GM23338 (cell line): ENCODE measurements around the gene ASB2. TPM values are rescaled to one million over a fixed set of nuclear protein-coding genes. Genes with fewer than 3 reads are reported as not detected.

Source experiments
- ATAC-seq: fragments of 200-7000 bp; cut with Tn5 transposase; 3 replicates; pipeline ENCODE4 v1.9.1; 2020
- DNase-seq: peaks from one replicate; pipeline ENCODE4 v3.0.0-alpha.2; 2015; ENCODE audit warnings: low spot score
- H2AFZ ChIP-seq: fragments of 200-600 bp; sonication (generic); 2 replicates; pipeline ENCODE4 v1.8.0; 2016; ENCODE audit warnings: antibody characterized with exemption, mild to moderate bottlenecking, moderate library complexity
- H3F3A ChIP-seq: fragments of 200-600 bp; sonication (generic); replicated peaks from 2 replicates; pipeline ENCODE4 v1.8.0; 2017; ENCODE audit warnings: antibody characterized with exemption, mixed run types, low read depth
- H3K27ac ChIP-seq: fragments of 200-600 bp; sonication (generic); 2 replicates; pipeline ENCODE4 v1.6.1; 2016; ENCODE audit warnings: low read depth
- H3K27me3 ChIP-seq: fragments of 200-600 bp; sonication (generic); 2 replicates; pipeline ENCODE4 v1.8.0; 2016; ENCODE audit warnings: mild to moderate bottlenecking, mixed run types, moderate library complexity; ENCODE audit not compliant: insufficient read depth
- H3K36me3 ChIP-seq: fragments of 200-600 bp; sonication (generic); 2 replicates; pipeline ENCODE4 v1.8.0; 2016; ENCODE audit warnings: mild to moderate bottlenecking; ENCODE audit not compliant: insufficient read depth
- H3K4me1 ChIP-seq: fragments of 200-600 bp; sonication (generic); 2 replicates; pipeline ENCODE4 v1.8.0; 2016; ENCODE audit warnings: mild to moderate bottlenecking, moderate library complexity; ENCODE audit not compliant: insufficient read depth
- H3K4me2 ChIP-seq: fragments of 200-600 bp; sonication (generic); 2 replicates; pipeline ENCODE4 v1.7.1; 2017; ENCODE audit warnings: mixed run types
- H3K4me3 ChIP-seq: fragments of 200-600 bp; sonication (generic); 2 replicates; pipeline ENCODE4 v1.6.1; 2016; ENCODE audit warnings: mixed run types
- H3K79me2 ChIP-seq: fragments of 200-600 bp; sonication (generic); replicated peaks from 2 replicates; pipeline ENCODE4 v1.8.0; 2017; ENCODE audit warnings: mild to moderate bottlenecking; ENCODE audit not compliant: insufficient read depth
- H3K9me2 ChIP-seq: fragments of 200-600 bp; sonication (generic); 2 replicates; pipeline ENCODE4 v1.8.0; 2017; ENCODE audit not compliant: insufficient read depth
- H4K20me1 ChIP-seq: fragments of 200-600 bp; sonication (generic); replicated peaks from 2 replicates; pipeline ENCODE4 v1.8.0; 2017; ENCODE audit warnings: mild to moderate bottlenecking; ENCODE audit not compliant: insufficient read depth
- H3K27ac Mint-ChIP-seq: 2 replicates; pipeline ENCODE4 v1.8.0; 2020; ENCODE audit warnings: inconsistent platforms, mild to moderate bottlenecking, moderate library complexity, mixed read lengths
- H3K27me3 Mint-ChIP-seq: 3 replicates; pipeline ENCODE4 v1.8.0; 2022; ENCODE audit warnings: low read depth, mild to moderate bottlenecking, moderate library complexity, mixed read lengths, inconsistent platforms; ENCODE audit not compliant: insufficient read depth, poor library complexity
- H3K36me3 Mint-ChIP-seq: 3 replicates; pipeline ENCODE4 v1.8.0; 2021; ENCODE audit warnings: low read depth, mild to moderate bottlenecking, inconsistent platforms, moderate library complexity, mixed read lengths
- H3K4me1 Mint-ChIP-seq: 3 replicates; pipeline ENCODE4 v1.8.0; 2020; ENCODE audit warnings: mild to moderate bottlenecking, inconsistent platforms, mixed read lengths
- H3K4me3 Mint-ChIP-seq: 3 replicates; pipeline ENCODE4 v1.8.0; 2021; ENCODE audit warnings: moderate library complexity, mild to moderate bottlenecking, inconsistent platforms, mixed read lengths
- H3K9me3 Mint-ChIP-seq: 3 replicates; pipeline ENCODE4 v1.8.0; 2020; ENCODE audit warnings: moderate library complexity, mild to moderate bottlenecking, inconsistent platforms, mixed read lengths
- CREB1 ChIP-seq: fragments of 250-450 bp; sonication (Bioruptor Pico); IDR thresholded peaks from 2 replicates; pipeline ENCODE4 v1.5.0; 2020; ENCODE audit warnings: low read depth, mild to moderate bottlenecking, moderate library complexity
- EZH2 ChIP-seq: fragments of 200-600 bp; sonication (generic); IDR thresholded peaks from one replicate; pipeline ENCODE4 v1.8.0; 2017; ENCODE audit warnings: antibody characterized with exemption, mild to moderate bottlenecking, low read depth; ENCODE audit not compliant: unreplicated experiment
- EZH2phosphoT487 ChIP-seq: fragments of 200-600 bp; sonication (generic); IDR thresholded peaks from one replicate; pipeline ENCODE4 v1.8.1; 2018; ENCODE audit warnings: antibody characterized with exemption; ENCODE audit not compliant: unreplicated experiment
- JUNB ChIP-seq: IDR thresholded peaks from one replicate; pipeline ENCODE4 v1.6.1; 2016; ENCODE audit warnings: antibody characterized with exemption; ENCODE audit not compliant: unreplicated experiment
- NANOG ChIP-seq: IDR thresholded peaks from 2 replicates; pipeline ENCODE4 v1.6.1; 2016; ENCODE audit warnings: antibody characterized with exemption, borderline replicate concordance
- POLR2AphosphoS5 ChIP-seq: IDR thresholded peaks from 2 replicates; pipeline ENCODE4 v1.6.1; 2016; ENCODE audit warnings: antibody characterized with exemption, low read depth
- STAT1 ChIP-seq: IDR thresholded peaks from one replicate; pipeline ENCODE4 v1.6.1; 2016; ENCODE audit warnings: antibody characterized with exemption; ENCODE audit not compliant: unreplicated experiment
- ZNF114 ChIP-seq: fragments of 250-450 bp; sonication (Bioruptor Pico); IDR thresholded peaks from 2 replicates; pipeline ENCODE4 v1.5.0; 2020; ENCODE audit warnings: mild to moderate bottlenecking, moderate library complexity
- ZNF331 ChIP-seq: fragments of 250-450 bp; sonication (Bioruptor Pico); IDR thresholded peaks from 2 replicates; pipeline ENCODE4 v1.5.0; 2020; ENCODE audit warnings: low read depth, mild to moderate bottlenecking, moderate library complexity
- polyA plus RNA-seq: library from polyadenylated mRNA; unstranded; fragments of >200 nt; fragmentation: Nextera tagmentation; extraction: Ambion mirVana; gene quantifications from 2 replicates; pipeline ENCODE4 v1.2.1, GENCODE V29; 2016
- total RNA-seq: library from RNA; depleted of rRNA; stranded (reverse); fragments of >200 nt; shearing (Covaris generic); gene quantifications from 2 replicates; pipeline ENCODE4 v1.2.3, GENCODE V29; 2014
- TF ChIP-seq, protein P1 (sequence below): IDR thresholded peaks from one replicate; pipeline ENCODE4 v1.6.1; 2018; ENCODE audit warnings: antibody characterized with exemption; ENCODE audit not compliant: unreplicated experiment
- TF ChIP-seq, protein P2 (sequence below): IDR thresholded peaks from 2 replicates; pipeline ENCODE4 v1.6.1; 2016; ENCODE audit warnings: antibody characterized with exemption
- TF ChIP-seq, protein P3 (sequence below), 2 experiments: fragments of 200-600 bp in 1 of 2; sonication (generic) in 1 of 2; conservative IDR thresholded peaks; 2 replicates each; pipeline versions ENCODE4 v1.5.1 to v1.6.1; 2016 to 2017; ENCODE audit warnings: antibody characterized with exemption in 2 of 2, low read depth in 2 of 2, mild to moderate bottlenecking in 2 of 2, moderate library complexity in 1 of 2
- TF ChIP-seq, protein P4 (sequence below): fragments of 250-450 bp; sonication (Bioruptor Pico); IDR thresholded peaks from 2 replicates; pipeline ENCODE4 v1.5.0; 2020; ENCODE audit warnings: mild to moderate bottlenecking, moderate library complexity

The ASB2 gene
- total and polyA plus RNA-seq, 2 experiments from 2014 or later = 1.2 to 1.7 TPM

- Mint-ChIP-seq H3K4me1 (peaks cover 21% of the 10 kb centered on the region), H3K27ac (no peak overlapping the region), H3K9me3 (no peaks in the 10 kb centered on the region), H3K4me3 (no peak overlapping the region), H3K36me3 (no peaks in the 10 kb centered on the region), H3K27me3 (peaks cover 2% of the 10 kb centered on the region)
- H2AFZ ChIP-seq = no peak overlapping the region
- no peaks in the 10 kb centered on the region for H3K4me1 ChIP-seq
- H3K4me2 ChIP-seq = no peak overlapping the region
- no peak overlapping the region for H3K4me3 ChIP-seq
- no peak for TF ChIP-seq EZH2phosphoT487
- no peak for TF ChIP-seq CREB1 (CRISPR knock-in tag)
- TF ChIP-seq, protein P1, sequence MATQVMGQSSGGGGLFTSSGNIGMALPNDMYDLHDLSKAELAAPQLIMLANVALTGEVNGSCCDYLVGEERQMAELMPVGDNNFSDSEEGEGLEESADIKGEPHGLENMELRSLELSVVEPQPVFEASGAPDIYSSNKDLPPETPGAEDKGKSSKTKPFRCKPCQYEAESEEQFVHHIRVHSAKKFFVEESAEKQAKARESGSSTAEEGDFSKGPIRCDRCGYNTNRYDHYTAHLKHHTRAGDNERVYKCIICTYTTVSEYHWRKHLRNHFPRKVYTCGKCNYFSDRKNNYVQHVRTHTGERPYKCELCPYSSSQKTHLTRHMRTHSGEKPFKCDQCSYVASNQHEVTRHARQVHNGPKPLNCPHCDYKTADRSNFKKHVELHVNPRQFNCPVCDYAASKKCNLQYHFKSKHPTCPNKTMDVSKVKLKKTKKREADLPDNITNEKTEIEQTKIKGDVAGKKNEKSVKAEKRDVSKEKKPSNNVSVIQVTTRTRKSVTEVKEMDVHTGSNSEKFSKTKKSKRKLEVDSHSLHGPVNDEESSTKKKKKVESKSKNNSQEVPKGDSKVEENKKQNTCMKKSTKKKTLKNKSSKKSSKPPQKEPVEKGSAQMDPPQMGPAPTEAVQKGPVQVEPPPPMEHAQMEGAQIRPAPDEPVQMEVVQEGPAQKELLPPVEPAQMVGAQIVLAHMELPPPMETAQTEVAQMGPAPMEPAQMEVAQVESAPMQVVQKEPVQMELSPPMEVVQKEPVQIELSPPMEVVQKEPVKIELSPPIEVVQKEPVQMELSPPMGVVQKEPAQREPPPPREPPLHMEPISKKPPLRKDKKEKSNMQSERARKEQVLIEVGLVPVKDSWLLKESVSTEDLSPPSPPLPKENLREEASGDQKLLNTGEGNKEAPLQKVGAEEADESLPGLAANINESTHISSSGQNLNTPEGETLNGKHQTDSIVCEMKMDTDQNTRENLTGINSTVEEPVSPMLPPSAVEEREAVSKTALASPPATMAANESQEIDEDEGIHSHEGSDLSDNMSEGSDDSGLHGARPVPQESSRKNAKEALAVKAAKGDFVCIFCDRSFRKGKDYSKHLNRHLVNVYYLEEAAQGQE = no peak
- TF ChIP-seq, protein P2, sequence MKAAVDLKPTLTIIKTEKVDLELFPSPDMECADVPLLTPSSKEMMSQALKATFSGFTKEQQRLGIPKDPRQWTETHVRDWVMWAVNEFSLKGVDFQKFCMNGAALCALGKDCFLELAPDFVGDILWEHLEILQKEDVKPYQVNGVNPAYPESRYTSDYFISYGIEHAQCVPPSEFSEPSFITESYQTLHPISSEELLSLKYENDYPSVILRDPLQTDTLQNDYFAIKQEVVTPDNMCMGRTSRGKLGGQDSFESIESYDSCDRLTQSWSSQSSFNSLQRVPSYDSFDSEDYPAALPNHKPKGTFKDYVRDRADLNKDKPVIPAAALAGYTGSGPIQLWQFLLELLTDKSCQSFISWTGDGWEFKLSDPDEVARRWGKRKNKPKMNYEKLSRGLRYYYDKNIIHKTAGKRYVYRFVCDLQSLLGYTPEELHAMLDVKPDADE = no peak
- TF ChIP-seq, protein P3, sequence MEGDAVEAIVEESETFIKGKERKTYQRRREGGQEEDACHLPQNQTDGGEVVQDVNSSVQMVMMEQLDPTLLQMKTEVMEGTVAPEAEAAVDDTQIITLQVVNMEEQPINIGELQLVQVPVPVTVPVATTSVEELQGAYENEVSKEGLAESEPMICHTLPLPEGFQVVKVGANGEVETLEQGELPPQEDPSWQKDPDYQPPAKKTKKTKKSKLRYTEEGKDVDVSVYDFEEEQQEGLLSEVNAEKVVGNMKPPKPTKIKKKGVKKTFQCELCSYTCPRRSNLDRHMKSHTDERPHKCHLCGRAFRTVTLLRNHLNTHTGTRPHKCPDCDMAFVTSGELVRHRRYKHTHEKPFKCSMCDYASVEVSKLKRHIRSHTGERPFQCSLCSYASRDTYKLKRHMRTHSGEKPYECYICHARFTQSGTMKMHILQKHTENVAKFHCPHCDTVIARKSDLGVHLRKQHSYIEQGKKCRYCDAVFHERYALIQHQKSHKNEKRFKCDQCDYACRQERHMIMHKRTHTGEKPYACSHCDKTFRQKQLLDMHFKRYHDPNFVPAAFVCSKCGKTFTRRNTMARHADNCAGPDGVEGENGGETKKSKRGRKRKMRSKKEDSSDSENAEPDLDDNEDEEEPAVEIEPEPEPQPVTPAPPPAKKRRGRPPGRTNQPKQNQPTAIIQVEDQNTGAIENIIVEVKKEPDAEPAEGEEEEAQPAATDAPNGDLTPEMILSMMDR (conservative IDR thresholded peaks at IDR 0.05; ENCODE audit: low read depth in 2 of 2) = no peak
- no peak for TF ChIP-seq ZNF331 (CRISPR knock-in tag)
- TF ChIP-seq EZH2 = no peak
- TF ChIP-seq NANOG = no peak
- no peak for TF ChIP-seq STAT1
- TF ChIP-seq POLR2AphosphoS5 = no peak
- TF ChIP-seq, protein P4, sequence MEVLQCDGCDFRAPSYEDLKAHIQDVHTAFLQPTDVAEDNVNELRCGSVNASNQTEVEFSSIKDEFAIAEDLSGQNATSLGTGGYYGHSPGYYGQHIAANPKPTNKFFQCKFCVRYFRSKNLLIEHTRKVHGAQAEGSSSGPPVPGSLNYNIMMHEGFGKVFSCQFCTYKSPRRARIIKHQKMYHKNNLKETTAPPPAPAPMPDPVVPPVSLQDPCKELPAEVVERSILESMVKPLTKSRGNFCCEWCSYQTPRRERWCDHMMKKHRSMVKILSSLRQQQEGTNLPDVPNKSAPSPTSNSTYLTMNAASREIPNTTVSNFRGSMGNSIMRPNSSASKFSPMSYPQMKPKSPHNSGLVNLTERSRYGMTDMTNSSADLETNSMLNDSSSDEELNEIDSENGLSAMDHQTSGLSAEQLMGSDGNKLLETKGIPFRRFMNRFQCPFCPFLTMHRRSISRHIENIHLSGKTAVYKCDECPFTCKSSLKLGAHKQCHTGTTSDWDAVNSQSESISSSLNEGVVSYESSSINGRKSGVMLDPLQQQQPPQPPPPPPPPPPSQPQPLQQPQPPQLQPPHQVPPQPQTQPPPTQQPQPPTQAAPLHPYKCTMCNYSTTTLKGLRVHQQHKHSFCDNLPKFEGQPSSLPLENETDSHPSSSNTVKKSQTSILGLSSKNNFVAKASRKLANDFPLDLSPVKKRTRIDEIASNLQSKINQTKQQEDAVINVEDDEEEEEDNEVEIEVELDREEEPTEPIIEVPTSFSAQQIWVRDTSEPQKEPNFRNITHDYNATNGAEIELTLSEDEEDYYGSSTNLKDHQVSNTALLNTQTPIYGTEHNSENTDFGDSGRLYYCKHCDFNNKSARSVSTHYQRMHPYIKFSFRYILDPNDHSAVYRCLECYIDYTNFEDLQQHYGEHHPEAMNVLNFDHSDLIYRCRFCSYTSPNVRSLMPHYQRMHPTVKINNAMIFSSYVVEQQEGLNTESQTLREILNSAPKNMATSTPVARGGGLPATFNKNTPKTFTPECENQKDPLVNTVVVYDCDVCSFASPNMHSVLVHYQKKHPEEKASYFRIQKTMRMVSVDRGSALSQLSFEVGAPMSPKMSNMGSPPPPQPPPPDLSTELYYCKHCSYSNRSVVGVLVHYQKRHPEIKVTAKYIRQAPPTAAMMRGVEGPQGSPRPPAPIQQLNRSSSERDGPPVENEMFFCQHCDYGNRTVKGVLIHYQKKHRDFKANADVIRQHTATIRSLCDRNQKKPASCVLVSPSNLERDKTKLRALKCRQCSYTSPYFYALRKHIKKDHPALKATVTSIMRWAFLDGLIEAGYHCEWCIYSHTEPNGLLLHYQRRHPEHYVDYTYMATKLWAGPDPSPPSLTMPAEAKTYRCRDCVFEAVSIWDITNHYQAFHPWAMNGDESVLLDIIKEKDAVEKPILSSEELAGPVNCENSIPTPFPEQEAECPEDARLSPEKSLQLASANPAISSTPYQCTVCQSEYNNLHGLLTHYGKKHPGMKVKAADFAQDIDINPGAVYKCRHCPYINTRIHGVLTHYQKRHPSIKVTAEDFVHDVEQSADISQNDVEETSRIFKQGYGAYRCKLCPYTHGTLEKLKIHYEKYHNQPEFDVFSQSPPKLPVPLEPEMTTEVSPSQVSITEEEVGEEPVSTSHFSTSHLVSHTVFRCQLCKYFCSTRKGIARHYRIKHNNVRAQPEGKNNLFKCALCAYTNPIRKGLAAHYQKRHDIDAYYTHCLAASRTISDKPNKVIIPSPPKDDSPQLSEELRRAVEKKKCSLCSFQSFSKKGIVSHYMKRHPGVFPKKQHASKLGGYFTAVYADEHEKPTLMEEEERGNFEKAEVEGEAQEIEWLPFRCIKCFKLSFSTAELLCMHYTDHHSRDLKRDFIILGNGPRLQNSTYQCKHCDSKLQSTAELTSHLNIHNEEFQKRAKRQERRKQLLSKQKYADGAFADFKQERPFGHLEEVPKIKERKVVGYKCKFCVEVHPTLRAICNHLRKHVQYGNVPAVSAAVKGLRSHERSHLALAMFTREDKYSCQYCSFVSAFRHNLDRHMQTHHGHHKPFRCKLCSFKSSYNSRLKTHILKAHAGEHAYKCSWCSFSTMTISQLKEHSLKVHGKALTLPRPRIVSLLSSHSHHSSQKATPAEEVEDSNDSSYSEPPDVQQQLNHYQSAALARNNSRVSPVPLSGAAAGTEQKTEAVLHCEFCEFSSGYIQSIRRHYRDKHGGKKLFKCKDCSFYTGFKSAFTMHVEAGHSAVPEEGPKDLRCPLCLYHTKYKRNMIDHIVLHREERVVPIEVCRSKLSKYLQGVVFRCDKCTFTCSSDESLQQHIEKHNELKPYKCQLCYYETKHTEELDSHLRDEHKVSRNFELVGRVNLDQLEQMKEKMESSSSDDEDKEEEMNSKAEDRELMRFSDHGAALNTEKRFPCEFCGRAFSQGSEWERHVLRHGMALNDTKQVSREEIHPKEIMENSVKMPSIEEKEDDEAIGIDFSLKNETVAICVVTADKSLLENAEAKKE = no peak
- TF ChIP-seq ZNF114 = no peak
- TF ChIP-seq JUNB = no peak
- H3K36me3 ChIP-seq = no peaks in the 10 kb centered on the region
- 0 out of 2 replicates have a peak, but pooled peaks cover 5% of the 10 kb centered on the region for H3K9me2 ChIP-seq
- ATAC-seq (no peak), DNase-seq (no peak)
- no peaks in the 10 kb centered on the region for H3K27me3 ChIP-seq
- no peaks in the 10 kb centered on the region for H3F3A ChIP-seq
- no peaks in the 10 kb centered on the region for H4K20me1 ChIP-seq
- H3K27ac ChIP-seq = no peak overlapping the region
- no peaks in the 10 kb centered on the region for H3K79me2 ChIP-seq
Observed at GRCh38 chr14:93960774-93961438, 15.5 kb downstream of the ASB2 start.
